Pancreas (tissue), 10 donors: ENCODE data around the gene STOML2. TPM values are rescaled to one million over a fixed set of nuclear protein-coding genes. Genes with fewer than 3 reads are reported as not detected.

ENCODE experiments used
- ATAC-seq, 4 donors: fragments of 200-7000 bp; cut with Tn5 transposase; one replicate each; pipeline versions ENCODE4 v1.8.0 to v1.9.1; 2020; ENCODE audit warnings: mild to moderate bottlenecking in 4 of 4, moderate library complexity in 4 of 4
- DNase-seq, 6 donors: peaks; one replicate each; pipeline ENCODE4 v3.0.0-alpha.2; 2020
- FAIRE-seq: peaks from 2 replicates; lab custom pipeline; 2012; peaks lifted over from hg19 to GRCh38; lab: Jason Lieb, UNC
- H3K27ac ChIP-seq, 4 donors: fragments of 200-600 bp; sonication (generic); 1 replicate in 3 of 4; 2 replicates in 1 of 4; pipeline versions ENCODE4 v1.5.0 to v1.8.0; 2020
- H3K27me3 ChIP-seq, 4 donors: fragments of 200-600 bp; one replicate each; pipeline ENCODE4 v1.8.0; 2021
- H3K36me3 ChIP-seq, 3 donors: fragments of 200-600 bp; sonication (generic) in 1 of 3; one replicate each; pipeline versions ENCODE4 v1.5.0 to v1.8.0; 2020 to 2021
- H3K4me1 ChIP-seq, 3 donors: fragments of 200-600 bp; one replicate each; pipeline ENCODE4 v1.8.0; 2021
- H3K4me3 ChIP-seq, 4 donors: fragments of 200-600 bp; sonication (generic) in 2 of 4; one replicate each; pipeline versions ENCODE4 v1.5.0 to v1.8.0; 2020 to 2021
- H3K9me3 ChIP-seq, 4 donors: fragments of 200-600 bp; one replicate each; pipeline ENCODE4 v1.8.0; 2021
- WGBS, 2 donors: extraction: QIAGEN DNeasy Blood & Tissue Kit; methylation state at CpG; one replicate each; pipeline ENCODE4 v1.1.7; 2013; 5-methylcytosine and 5-hydroxymethylcytosine counted together
- intact Hi-C, 3 donors: fragments of 100-400 bp; cut with DNase I; formaldehyde crosslinking; loops; one replicate each; pipeline versions ENCODE4 v1.11.1 to v1.14.2; 2022
- polyA plus RNA-seq, 2 donors: library from polyadenylated mRNA; stranded (reverse); fragments of 200-250 nt; gene quantifications; one replicate each; pipeline ENCODE4 v1.2.3, GENCODE V29; 2013
- total RNA-seq, 6 donors: library from RNA; stranded (reverse); fragmentation: NEBNext Ultra II Directional in 4 of 6; extraction: Animal tissue kit (Norgen Biotek cat#: 25700) in 4 of 6; gene quantifications; one replicate each; pipeline versions ENCODE4 v1.2.1 to v1.2.4, GENCODE V29; 2021 to 2023
- TF ChIP-seq, protein P1 (sequence below), 4 donors: fragments of 200-600 bp; sonication (generic) in 3 of 4; IDR thresholded peaks; one replicate each; pipeline versions ENCODE4 v1.5.0 to v1.8.0; 2021; ENCODE audit warnings: antibody characterized with exemption in 4 of 4
- donor health status: healthy with polysubstance abuse.
- donor health status: DM: no; HTN: no; CAD: no; lungs with moderate emphysema.
- donor health status: DM: no; HTN: no; CAD: no.
- donor health status: control.
- donor health status: control.
- donor health status: Bipolar disorder and iron deficiency.
- donor health status: DM: yes; HTN: yes; CAD: no.
- donor health status: DM: no; HTN: no; CAD: no.
- donor health status: DM: no; HTN: no; CAD: no.
- donor health status: DM: yes; HTN: yes; CAD: no.

The STOML2 gene
- total and polyA plus RNA-seq, 8 donors = 31.2 to 57.6 (median 45.1) TPM

- 90% methylated on average over 4 of the region's 4 CpGs for WGBS, 2 donors
- FAIRE-seq (no peak), ATAC-seq (no peak), DNase-seq (no peak)
- Histone ChIP-seq H3K4me1 (peaks cover 0 to 14% (median 6%) of the 10 kb centered on the region in 3 donors), H3K27ac (no peak overlapping the region), H3K27me3 (no peaks in the 10 kb centered on the region), H3K9me3 (no peaks in the 10 kb centered on the region), H3K4me3 (no peak overlapping the region), H3K36me3 (peaks cover 0 to 12% (median 0%) of the 10 kb centered on the region in 3 donors)
- TF ChIP-seq, protein P1, sequence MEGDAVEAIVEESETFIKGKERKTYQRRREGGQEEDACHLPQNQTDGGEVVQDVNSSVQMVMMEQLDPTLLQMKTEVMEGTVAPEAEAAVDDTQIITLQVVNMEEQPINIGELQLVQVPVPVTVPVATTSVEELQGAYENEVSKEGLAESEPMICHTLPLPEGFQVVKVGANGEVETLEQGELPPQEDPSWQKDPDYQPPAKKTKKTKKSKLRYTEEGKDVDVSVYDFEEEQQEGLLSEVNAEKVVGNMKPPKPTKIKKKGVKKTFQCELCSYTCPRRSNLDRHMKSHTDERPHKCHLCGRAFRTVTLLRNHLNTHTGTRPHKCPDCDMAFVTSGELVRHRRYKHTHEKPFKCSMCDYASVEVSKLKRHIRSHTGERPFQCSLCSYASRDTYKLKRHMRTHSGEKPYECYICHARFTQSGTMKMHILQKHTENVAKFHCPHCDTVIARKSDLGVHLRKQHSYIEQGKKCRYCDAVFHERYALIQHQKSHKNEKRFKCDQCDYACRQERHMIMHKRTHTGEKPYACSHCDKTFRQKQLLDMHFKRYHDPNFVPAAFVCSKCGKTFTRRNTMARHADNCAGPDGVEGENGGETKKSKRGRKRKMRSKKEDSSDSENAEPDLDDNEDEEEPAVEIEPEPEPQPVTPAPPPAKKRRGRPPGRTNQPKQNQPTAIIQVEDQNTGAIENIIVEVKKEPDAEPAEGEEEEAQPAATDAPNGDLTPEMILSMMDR (IDR thresholded peaks at IDR 0.05) = no peak
- intact Hi-C loops = no loop called here
Observed at GRCh38 chr9:35104586-35104985, 1.7 kb upstream of the STOML2 start.

DNA sequence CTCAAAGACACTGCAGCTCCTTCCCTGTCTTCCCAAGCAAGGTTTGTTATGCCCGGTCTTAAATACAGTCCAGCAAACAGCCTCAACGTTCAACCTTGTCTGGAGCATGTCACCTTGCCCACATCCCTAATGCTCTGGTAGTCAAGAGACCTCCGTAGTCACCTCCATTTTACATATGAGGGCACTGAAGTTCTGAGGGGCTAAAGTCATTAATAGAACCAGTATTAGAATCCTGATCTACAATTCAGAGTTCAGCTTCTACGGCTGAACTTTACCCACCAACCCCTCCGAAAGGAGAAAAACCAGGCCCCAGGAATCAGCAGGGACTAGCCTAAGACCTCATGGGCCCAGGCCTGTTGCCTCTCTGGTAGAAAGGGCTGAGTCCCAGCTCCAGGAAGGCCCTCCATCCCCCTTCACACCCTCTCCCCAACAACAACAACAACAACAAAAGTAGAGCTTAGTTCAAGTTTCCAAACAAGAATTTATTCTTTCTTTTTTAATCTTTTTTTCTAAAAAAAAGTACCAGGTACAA is 795 bp upstream of the STOML2 start:
- H3K4me3 ChIP-seq = peak overlapping the region in 2 of 4 donors; percentile 66 to 76
- ATAC-seq = peak in 1 of 4 donors; percentile 1
- no peaks in the 10 kb centered on the region for H3K9me3 ChIP-seq
- H3K36me3 ChIP-seq = peaks cover 0 to 12% (median 0%) of the 10 kb centered on the region in 3 donors
- intact Hi-C loops = no loop called here
- H3K27me3 ChIP-seq = no peaks in the 10 kb centered on the region
- WGBS, 2 donors = 33 to 38% methylated on average over 5 of the region's 5 CpGs
- H3K27ac ChIP-seq = peak overlapping the region; percentile 61 to 85 (median 73)
- DNase-seq = no peak
- peaks cover 0 to 14% (median 6%) of the 10 kb centered on the region in 3 donors for H3K4me1 ChIP-seq
- TF ChIP-seq, protein P1 (IDR thresholded peaks at IDR 0.05) = no peak
- no peak for FAIRE-seq

GRCh38 chr9:35102465-35102768 is 514 bp downstream of the STOML2 start:
- Histone ChIP-seq H3K9me3 (no peaks in the 10 kb centered on the region), H3K36me3 (peaks cover 0 to 3% (median 0%) of the 10 kb centered on the region in 3 donors), H3K4me3 (peak overlapping the region; percentile 66 to 76 (median 70)), H3K4me1 (peaks cover 0 to 14% (median 6%) of the 10 kb centered on the region in 3 donors), H3K27me3 (no peaks in the 10 kb centered on the region), H3K27ac (peak overlapping the region; percentile 61 to 85 (median 73))
- FAIRE-seq (no peak), DNase-seq (no peak), ATAC-seq (peak; percentile 39 to 57 (median 52))
- 3% methylated on average over 10 of the region's 10 CpGs for whole genome bisulfite sequencing, 2 donors
- TF ChIP-seq, protein P1 (IDR thresholded peaks at IDR 0.05) = no peak
- intact Hi-C loops = no loop called here

DNA sequence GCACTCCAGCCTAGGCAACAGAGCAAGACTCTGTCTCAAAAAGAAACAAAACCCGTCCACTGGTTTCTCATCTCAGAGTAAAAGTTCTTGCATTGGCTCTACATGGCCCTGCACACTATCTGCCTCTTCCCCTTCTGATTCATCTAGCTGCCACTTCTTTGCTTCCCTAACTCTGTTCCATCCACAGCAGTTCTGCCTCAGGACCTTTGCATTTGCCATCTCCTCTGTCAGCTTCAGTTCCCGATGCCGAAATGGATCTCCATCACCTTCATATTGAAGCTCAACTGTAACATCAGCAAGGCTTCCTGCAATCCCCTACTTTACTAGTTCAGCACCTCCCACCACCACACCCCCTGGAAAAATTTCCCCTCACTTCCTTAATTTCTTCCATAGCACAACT is 5.4 kb downstream of the STOML2 start:
- Histone ChIP-seq H3K4me3 (no peak overlapping the region), H3K36me3 (peaks cover 0 to 5% (median 0%) of the 10 kb centered on the region in 3 donors), H3K9me3 (no peaks in the 10 kb centered on the region), H3K27ac (no peak overlapping the region), H3K4me1 (peaks cover 5 to 12% (median 6%) of the 10 kb centered on the region in 3 donors), H3K27me3 (no peaks in the 10 kb centered on the region)
- intact Hi-C loops = no loop called here
- DNase-seq (no peak), FAIRE-seq (no peak), ATAC-seq (no peak)
- 63 to 71% methylated on average over 3 of the region's 3 CpGs for WGBS, 2 donors
- TF ChIP-seq, protein P1 (IDR thresholded peaks at IDR 0.05) = no peak
